Activated naive CD8-positive, alpha-beta T cell treated with anti-CD3 and anti-CD28 coated beads for 36 hours (primary cell): Measurements from ENCODE around the gene TCP11. TPM values are rescaled to one million over a fixed set of nuclear protein-coding genes. Genes with fewer than 3 reads are reported as not detected.
A peak's percentile ranks its signal among the peaks of the same experiment; 100 is the strongest.

Experiments
- DNase-seq: peaks from one replicate; pipeline ENCODE4 v3.0.0; 2021
- H3K27ac Mint-ChIP-seq: one replicate; pipeline ENCODE4 v1.8.0; 2022; ENCODE audit warnings: mild to moderate bottlenecking, moderate library complexity, mixed read lengths
- H3K27me3 Mint-ChIP-seq: one replicate; pipeline ENCODE4 v1.8.0; 2022; ENCODE audit warnings: mild to moderate bottlenecking, mixed read lengths
- H3K36me3 Mint-ChIP-seq: one replicate; pipeline ENCODE4 v1.8.0; 2021; ENCODE audit warnings: mild to moderate bottlenecking, mixed read lengths
- H3K4me1 Mint-ChIP-seq: one replicate; pipeline ENCODE4 v1.8.0; 2021; ENCODE audit warnings: mixed read lengths
- H3K4me3 Mint-ChIP-seq: one replicate; pipeline ENCODE4 v1.8.0; 2022; ENCODE audit warnings: mild to moderate bottlenecking, moderate library complexity, mixed read lengths
- H3K9me3 Mint-ChIP-seq: one replicate; pipeline ENCODE4 v1.8.0; 2022; ENCODE audit warnings: mixed read lengths
- total RNA-seq, 2 experiments: library from RNA; stranded (reverse); gene quantifications; one replicate each; pipeline ENCODE4 v1.2.3, GENCODE V29; 2021

Gene TCP11
- total RNA-seq, 2 experiments from 2014 or later, result not detected

- DNase-seq, result no peak
- Mint-ChIP-seq H3K27me3 (peaks cover 16% of the 10 kb centered on the region), H3K9me3 (no peaks in the 10 kb centered on the region), H3K36me3 (no peaks in the 10 kb centered on the region), H3K4me1 (no peaks in the 10 kb centered on the region), H3K27ac (no peak overlapping the region), H3K4me3 (no peak overlapping the region)
These were observed 22.7 kb upstream of the TCP11 start for GRCh38 chr6:35163836-35164235.

GRCh38 chr6:35161776-35162607 lies 20.9 kb upstream of the TCP11 start:
- H3K4me1 Mint-ChIP-seq, result no peaks in the 10 kb centered on the region
- peaks cover 25% of the 10 kb centered on the region for H3K27me3 Mint-ChIP-seq
- H3K36me3 Mint-ChIP-seq, result no peaks in the 10 kb centered on the region
- H3K9me3 Mint-ChIP-seq, result no peaks in the 10 kb centered on the region
- no peak for DNase-seq
- H3K4me3 Mint-ChIP-seq, result no peak overlapping the region
- no peak overlapping the region for H3K27ac Mint-ChIP-seq

GRCh38 chr6:35161266-35161665 lies 20.1 kb upstream of the TCP11 start:
- no peak overlapping the region for H3K4me3 Mint-ChIP-seq
- peaks cover 26% of the 10 kb centered on the region for H3K27me3 Mint-ChIP-seq
- H3K9me3 Mint-ChIP-seq, result no peaks in the 10 kb centered on the region
- H3K36me3 Mint-ChIP-seq, result no peaks in the 10 kb centered on the region
- no peak for DNase-seq
- H3K4me1 Mint-ChIP-seq, result no peaks in the 10 kb centered on the region
- H3K27ac Mint-ChIP-seq, result no peak overlapping the region

- no peaks in the 10 kb centered on the region for H3K9me3 Mint-ChIP-seq
- no peaks in the 10 kb centered on the region for H3K36me3 Mint-ChIP-seq
- H3K27me3 Mint-ChIP-seq, result peaks cover 26% of the 10 kb centered on the region
- no peak overlapping the region for H3K4me3 Mint-ChIP-seq
- H3K27ac Mint-ChIP-seq, result no peak overlapping the region
- DNase-seq, result no peak
- H3K4me1 Mint-ChIP-seq, result no peaks in the 10 kb centered on the region
These were observed 19.5 kb upstream of the TCP11 start for GRCh38 chr6:35160642-35161041.

- Mint-ChIP-seq H3K36me3 (no peaks in the 10 kb centered on the region), H3K27ac (no peak overlapping the region), H3K27me3 (peaks cover 16% of the 10 kb centered on the region), H3K4me1 (peaks cover 7% of the 10 kb centered on the region), H3K4me3 (no peak overlapping the region), H3K9me3 (no peaks in the 10 kb centered on the region)
- no peak for DNase-seq
These were observed 17.4 kb upstream of the TCP11 start for GRCh38 chr6:35158520-35158919.

GRCh38 chr6:35154947-35155346 lies 13.8 kb upstream of the TCP11 start:
- Mint-ChIP-seq H3K9me3 (no peaks in the 10 kb centered on the region), H3K27me3 (peaks cover 14% of the 10 kb centered on the region), H3K4me3 (no peak overlapping the region), H3K36me3 (no peaks in the 10 kb centered on the region), H3K4me1 (peaks cover 7% of the 10 kb centered on the region), H3K27ac (no peak overlapping the region)
- no peak for DNase-seq

- no peak for DNase-seq
- H3K36me3 Mint-ChIP-seq, result no peaks in the 10 kb centered on the region
- H3K4me3 Mint-ChIP-seq, result no peak overlapping the region
- peaks cover 16% of the 10 kb centered on the region for H3K27me3 Mint-ChIP-seq
- peaks cover 7% of the 10 kb centered on the region for H3K4me1 Mint-ChIP-seq
- no peak overlapping the region for H3K27ac Mint-ChIP-seq
- no peaks in the 10 kb centered on the region for H3K9me3 Mint-ChIP-seq
These were observed 13.1 kb upstream of the TCP11 start for GRCh38 chr6:35154262-35154661.

- Mint-ChIP-seq H3K4me3 (no peak overlapping the region), H3K4me1 (peaks cover 23% of the 10 kb centered on the region), H3K27me3 (peaks cover 20% of the 10 kb centered on the region), H3K36me3 (no peaks in the 10 kb centered on the region), H3K9me3 (no peaks in the 10 kb centered on the region), H3K27ac (no peak overlapping the region)
- no peak for DNase-seq
These were observed 11.0 kb upstream of the TCP11 start for GRCh38 chr6:35152067-35152707.

- no peak overlapping the region for H3K27ac Mint-ChIP-seq
These were observed 10.3 kb upstream of the TCP11 start for GRCh38 chr6:35151466-35151865.

GRCh38 chr6:35149891-35150566 lies 8.9 kb upstream of the TCP11 start:
- Mint-ChIP-seq H3K9me3 (no peaks in the 10 kb centered on the region), H3K4me3 (no peak overlapping the region), H3K36me3 (no peaks in the 10 kb centered on the region), H3K4me1 (peaks cover 23% of the 10 kb centered on the region), H3K27ac (no peak overlapping the region), H3K27me3 (peaks cover 18% of the 10 kb centered on the region)
- DNase-seq, result no peak

More at GRCh38 chr6:35151466-35151865, 10.3 kb upstream of the TCP11 start:
- Mint-ChIP-seq H3K9me3 (no peaks in the 10 kb centered on the region), H3K4me1 (peaks cover 23% of the 10 kb centered on the region), H3K27me3 (peaks cover 18% of the 10 kb centered on the region), H3K36me3 (no peaks in the 10 kb centered on the region), H3K4me3 (no peak overlapping the region)
- no peak for DNase-seq

- Mint-ChIP-seq H3K4me1 (peaks cover 15% of the 10 kb centered on the region), H3K36me3 (no peaks in the 10 kb centered on the region), H3K27me3 (peaks cover 18% of the 10 kb centered on the region), H3K9me3 (no peaks in the 10 kb centered on the region), H3K27ac (peak overlapping the region; percentile 54), H3K4me3 (no peak overlapping the region)
- peak; percentile 28 for DNase-seq
These were observed 7.1 kb upstream of the TCP11 start for GRCh38 chr6:35148167-35148741.

- Mint-ChIP-seq H3K27me3 (peaks cover 21% of the 10 kb centered on the region), H3K9me3 (no peaks in the 10 kb centered on the region), H3K4me3 (no peak overlapping the region), H3K4me1 (peaks cover 15% of the 10 kb centered on the region), H3K27ac (no peak overlapping the region), H3K36me3 (no peaks in the 10 kb centered on the region)
- no peak for DNase-seq
These were observed 6.3 kb upstream of the TCP11 start for GRCh38 chr6:35147486-35147885.

GRCh38 chr6:35147026-35147425 lies 5.9 kb upstream of the TCP11 start:
- H3K27me3 Mint-ChIP-seq, result peaks cover 23% of the 10 kb centered on the region
- no peaks in the 10 kb centered on the region for H3K36me3 Mint-ChIP-seq
- DNase-seq, result no peak
- peaks cover 15% of the 10 kb centered on the region for H3K4me1 Mint-ChIP-seq
- no peak overlapping the region for H3K27ac Mint-ChIP-seq
- no peaks in the 10 kb centered on the region for H3K9me3 Mint-ChIP-seq
- no peak overlapping the region for H3K4me3 Mint-ChIP-seq

- H3K36me3 Mint-ChIP-seq, result no peaks in the 10 kb centered on the region
- no peaks in the 10 kb centered on the region for H3K9me3 Mint-ChIP-seq
- H3K4me3 Mint-ChIP-seq, result no peak overlapping the region
- no peak overlapping the region for H3K27ac Mint-ChIP-seq
- DNase-seq, result peak; percentile 26
- peaks cover 27% of the 10 kb centered on the region for H3K27me3 Mint-ChIP-seq
- H3K4me1 Mint-ChIP-seq, result peaks cover 15% of the 10 kb centered on the region
These were observed 5.3 kb upstream of the TCP11 start for GRCh38 chr6:35146453-35146852.

- Mint-ChIP-seq H3K27me3 (peaks cover 28% of the 10 kb centered on the region), H3K27ac (no peak overlapping the region), H3K9me3 (no peaks in the 10 kb centered on the region), H3K4me3 (no peak overlapping the region), H3K4me1 (peaks cover 17% of the 10 kb centered on the region), H3K36me3 (no peaks in the 10 kb centered on the region)
- no peak for DNase-seq
These were observed 4.6 kb upstream of the TCP11 start for GRCh38 chr6:35145757-35146156.
